ENCODE measurements around the gene NRARP. TPM values are rescaled to one million over a fixed set of nuclear protein-coding genes. Genes with fewer than 3 reads are reported as not detected.

Gene NRARP
- total RNA-seq, 1 donor from 2014 or later = 51.7 TPM

DNA sequence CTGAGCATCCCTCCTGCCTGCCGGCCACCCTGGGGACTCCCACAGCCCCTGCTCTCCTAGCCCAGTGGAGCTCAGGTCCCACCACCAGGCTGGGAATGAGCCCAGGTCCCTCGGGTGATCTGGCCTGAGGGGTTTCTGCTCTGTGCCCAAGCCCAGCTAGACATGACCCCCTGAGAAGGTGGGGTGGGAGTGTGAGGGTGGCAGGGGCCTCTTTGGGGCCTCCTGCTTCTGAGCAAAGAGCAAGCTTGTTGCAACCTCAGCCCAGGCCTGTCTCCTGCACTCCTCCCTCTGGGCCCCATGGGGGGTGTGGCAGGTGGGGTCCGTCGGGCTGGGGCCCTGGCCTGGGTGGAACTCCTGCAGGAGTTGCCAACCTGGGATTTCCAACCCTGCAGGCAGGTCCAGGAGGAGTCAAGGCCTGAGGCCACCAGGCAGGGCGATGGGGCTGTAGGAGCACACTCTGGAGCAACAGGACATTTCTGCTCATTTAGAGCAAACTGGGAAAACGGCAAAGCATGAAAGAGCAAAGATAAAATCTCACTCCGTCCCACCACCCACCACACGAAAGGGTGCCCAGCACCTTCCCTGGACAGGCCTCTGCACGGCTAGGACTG lies 11.4 kb upstream of the NRARP start:
- TF ChIP-seq, protein P1, sequence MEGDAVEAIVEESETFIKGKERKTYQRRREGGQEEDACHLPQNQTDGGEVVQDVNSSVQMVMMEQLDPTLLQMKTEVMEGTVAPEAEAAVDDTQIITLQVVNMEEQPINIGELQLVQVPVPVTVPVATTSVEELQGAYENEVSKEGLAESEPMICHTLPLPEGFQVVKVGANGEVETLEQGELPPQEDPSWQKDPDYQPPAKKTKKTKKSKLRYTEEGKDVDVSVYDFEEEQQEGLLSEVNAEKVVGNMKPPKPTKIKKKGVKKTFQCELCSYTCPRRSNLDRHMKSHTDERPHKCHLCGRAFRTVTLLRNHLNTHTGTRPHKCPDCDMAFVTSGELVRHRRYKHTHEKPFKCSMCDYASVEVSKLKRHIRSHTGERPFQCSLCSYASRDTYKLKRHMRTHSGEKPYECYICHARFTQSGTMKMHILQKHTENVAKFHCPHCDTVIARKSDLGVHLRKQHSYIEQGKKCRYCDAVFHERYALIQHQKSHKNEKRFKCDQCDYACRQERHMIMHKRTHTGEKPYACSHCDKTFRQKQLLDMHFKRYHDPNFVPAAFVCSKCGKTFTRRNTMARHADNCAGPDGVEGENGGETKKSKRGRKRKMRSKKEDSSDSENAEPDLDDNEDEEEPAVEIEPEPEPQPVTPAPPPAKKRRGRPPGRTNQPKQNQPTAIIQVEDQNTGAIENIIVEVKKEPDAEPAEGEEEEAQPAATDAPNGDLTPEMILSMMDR (IDR thresholded peaks at IDR 0.05) = no peak
- Histone ChIP-seq H3K36me3 (no peaks in the 10 kb centered on the region), H3K9me3 (no peaks in the 10 kb centered on the region), H3K27ac (no peak overlapping the region), H3K27me3 (peaks cover 16% of the 10 kb centered on the region), H3K4me3 (no peak overlapping the region), H3K4me1 (peaks cover 7 to 10% of the 10 kb centered on the region in 2 donors)
- intact Hi-C loops (cut with DNase I) = no loop called here
- DNase-seq (ENCODE audit: low spot score in 2 of 2) = peak in 1 of 2 donors; percentile 61

DNA sequence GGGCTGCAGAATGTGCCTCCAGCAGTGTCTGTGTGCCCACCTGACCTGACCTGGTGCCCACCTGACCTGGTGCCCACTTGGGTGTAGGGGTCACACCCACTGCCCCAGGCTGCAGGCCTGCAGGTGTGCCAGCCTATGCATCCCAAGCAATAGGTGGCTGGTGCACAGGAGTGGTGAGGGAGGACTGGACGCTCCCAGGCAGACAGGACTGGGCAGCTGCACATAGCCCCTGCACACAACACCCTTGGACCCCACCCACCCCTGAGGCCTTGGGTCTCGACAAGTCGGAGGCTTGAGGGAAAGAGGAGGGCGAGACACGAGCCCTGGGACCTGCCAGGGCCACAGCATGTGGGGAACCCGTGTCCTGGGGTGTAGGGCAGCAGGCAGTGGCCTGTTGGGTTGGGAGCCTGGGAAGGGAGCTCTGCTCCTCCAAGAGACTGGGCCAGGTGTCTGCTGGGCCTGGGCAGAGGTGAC lies 10.8 kb upstream of the NRARP start:
- H3K27ac ChIP-seq = no peak overlapping the region
- peaks cover 7 to 10% of the 10 kb centered on the region in 2 donors for H3K4me1 ChIP-seq
- peaks cover 10% of the 10 kb centered on the region for H3K27me3 ChIP-seq
- TF ChIP-seq, protein P1 (IDR thresholded peaks at IDR 0.05) = no peak
- H3K36me3 ChIP-seq = no peaks in the 10 kb centered on the region
- no peak overlapping the region for H3K4me3 ChIP-seq
- no peaks in the 10 kb centered on the region for H3K9me3 ChIP-seq
- DNase-seq (ENCODE audit: low spot score in 2 of 2) = no peak
- intact Hi-C loops (cut with DNase I) = no loop called here

DNA sequence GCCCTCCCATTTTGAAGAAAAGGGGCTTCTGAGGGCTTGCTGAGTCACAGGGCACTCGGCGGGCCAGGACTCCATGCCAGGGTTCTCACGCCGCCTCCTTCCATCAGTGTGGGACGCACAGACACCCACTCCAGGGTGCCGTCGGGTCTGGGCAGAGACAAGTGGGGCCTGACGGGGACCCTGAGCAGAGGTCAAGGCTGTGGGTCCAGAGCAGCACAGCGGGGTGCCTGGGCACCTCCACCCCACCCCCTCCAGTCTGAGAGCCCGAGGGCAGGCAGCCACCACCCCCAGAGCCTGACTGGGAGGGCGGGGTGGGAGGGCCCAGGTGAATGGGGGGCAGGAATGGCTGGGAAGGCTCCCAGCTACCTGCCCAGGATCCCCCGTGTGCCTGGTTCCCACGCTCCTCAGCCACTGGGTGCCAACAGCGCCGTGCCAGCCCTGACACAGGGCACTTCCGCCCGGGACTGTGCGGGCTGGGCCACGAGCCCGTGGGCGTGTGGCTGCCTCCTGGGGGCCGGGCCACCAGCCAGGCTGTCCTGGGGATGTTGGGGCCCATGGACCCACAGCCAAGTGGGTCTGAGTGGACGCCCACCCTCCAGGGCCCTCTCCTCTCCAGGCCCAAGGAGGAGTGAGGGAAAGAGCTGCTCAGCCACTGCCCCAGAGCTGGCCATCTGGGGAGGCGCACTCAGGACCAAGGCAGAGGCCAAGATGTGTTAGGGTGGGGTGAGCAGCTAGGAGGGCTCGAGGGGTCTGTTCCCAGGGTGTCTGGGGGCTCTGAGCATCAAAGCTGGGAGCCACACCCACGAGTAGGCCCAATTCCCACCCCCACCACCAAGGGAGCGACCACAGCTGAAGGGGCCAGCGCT lies 10.1 kb upstream of the NRARP start:
- Histone ChIP-seq H3K4me3 (no peak overlapping the region), H3K27me3 (peaks cover 8% of the 10 kb centered on the region), H3K27ac (no peak overlapping the region), H3K36me3 (no peaks in the 10 kb centered on the region), H3K4me1 (peaks cover 7 to 10% of the 10 kb centered on the region in 2 donors), H3K9me3 (no peaks in the 10 kb centered on the region)
- peak in 1 of 2 donors; percentile 54 for DNase-seq (ENCODE audit: low spot score in 2 of 2)
- intact Hi-C loops (cut with DNase I) = no loop called here
- TF ChIP-seq, protein P1 (IDR thresholded peaks at IDR 0.05) = no peak

DNA sequence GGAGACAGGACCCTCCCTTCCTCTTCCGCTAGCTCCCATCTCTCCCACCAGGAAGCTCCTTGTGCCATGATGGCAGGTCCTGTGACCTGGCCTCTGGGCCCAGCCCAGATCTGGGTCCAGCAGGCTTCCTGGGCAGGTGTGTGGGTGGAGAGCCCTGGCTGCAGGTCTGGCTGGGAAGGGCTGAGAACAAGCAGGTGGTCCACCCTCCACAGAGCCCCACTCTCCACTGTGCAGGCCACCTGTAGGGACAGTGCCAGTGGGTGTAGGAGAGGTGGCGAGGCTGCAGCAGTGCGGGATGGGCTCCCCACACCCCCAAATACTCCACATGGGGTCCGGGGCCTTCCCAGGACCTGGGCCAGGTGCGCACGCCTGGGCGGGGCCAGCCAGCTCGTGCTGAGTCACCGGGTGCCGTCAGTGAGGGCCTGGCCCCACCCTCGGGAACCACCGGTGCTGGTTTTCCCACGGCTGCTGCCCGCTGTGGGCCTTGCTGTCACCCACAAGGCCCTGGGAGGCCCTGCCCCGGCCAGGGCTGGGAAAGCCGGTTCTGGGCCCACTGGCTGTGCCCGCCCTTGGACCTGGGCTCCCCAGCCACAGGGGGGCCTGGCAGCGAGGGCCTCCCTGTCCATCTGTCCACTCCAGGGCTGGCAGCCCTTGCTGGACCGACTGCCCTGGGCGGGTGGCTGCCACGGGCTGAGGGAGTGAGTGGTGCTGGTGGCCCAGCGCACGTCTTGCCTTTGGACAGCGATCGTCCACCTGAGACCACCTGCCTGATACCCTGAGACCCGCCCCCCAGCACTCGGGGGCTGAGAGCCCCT lies 9.3 kb upstream of the NRARP start:
- H3K4me1 ChIP-seq = peaks cover 6% of the 10 kb centered on the region in 2 donors
- H3K36me3 ChIP-seq = no peaks in the 10 kb centered on the region
- no peak overlapping the region for H3K4me3 ChIP-seq
- H3K27ac ChIP-seq = no peak overlapping the region
- DNase-seq (ENCODE audit: low spot score in 2 of 2) = peak in 1 of 2 donors; percentile 62
- H3K27me3 ChIP-seq = peaks cover 8% of the 10 kb centered on the region
- intact Hi-C loops (cut with DNase I) = no loop called here
- TF ChIP-seq, protein P1 (IDR thresholded peaks at IDR 0.05) = no peak
- H3K9me3 ChIP-seq = no peaks in the 10 kb centered on the region

DNA sequence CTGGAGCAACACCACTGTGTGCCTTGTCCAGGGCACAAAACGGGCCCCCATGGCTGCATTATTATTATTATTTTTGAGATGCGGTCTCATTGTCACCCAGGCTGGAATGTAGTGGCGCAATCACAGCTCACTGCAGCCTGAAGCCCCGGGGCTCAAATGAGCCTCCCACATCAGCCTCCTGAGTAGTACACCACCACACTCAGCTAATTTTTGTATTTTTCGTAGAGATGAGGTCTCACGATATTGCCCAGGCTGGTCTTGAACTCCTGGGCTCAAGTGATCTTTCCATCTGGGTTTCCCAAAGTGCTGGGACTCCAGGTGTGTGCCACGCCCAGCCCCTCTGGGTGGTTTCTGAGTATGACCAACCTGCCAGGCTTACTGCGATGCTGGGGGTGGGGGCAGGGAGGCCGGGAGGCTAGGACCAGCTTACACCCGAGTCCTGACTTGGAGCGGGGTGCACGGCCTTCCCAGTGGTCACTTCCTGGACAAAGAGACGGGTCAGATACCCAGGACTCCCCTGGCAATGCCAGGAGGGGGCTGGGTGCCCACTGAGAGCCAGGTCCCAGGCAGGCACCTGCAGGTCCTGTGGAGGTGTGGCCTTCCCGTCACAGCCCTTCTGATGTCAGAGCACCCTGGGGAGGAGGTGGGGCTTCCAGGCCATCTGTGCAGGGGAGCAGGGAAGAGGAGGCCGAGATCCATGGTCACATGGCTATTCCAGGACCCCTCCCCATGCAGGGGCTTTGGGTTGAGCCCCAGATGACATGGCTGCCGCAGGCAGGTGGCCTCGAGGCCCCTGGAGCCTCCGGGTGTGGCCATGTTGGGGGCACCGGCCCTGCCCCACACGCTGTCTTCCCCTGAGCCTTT lies 8.3 kb upstream of the NRARP start:
- TF ChIP-seq, protein P1 (IDR thresholded peaks at IDR 0.05) = no peak
- H3K9me3 ChIP-seq = no peaks in the 10 kb centered on the region
- no peak for DNase-seq (ENCODE audit: low spot score in 2 of 2)
- no peak overlapping the region for H3K27ac ChIP-seq
- no peak overlapping the region for H3K4me3 ChIP-seq
- H3K36me3 ChIP-seq = no peaks in the 10 kb centered on the region
- intact Hi-C loops (cut with DNase I) = no loop called here
- H3K27me3 ChIP-seq = no peaks in the 10 kb centered on the region
- peaks cover 7 to 8% of the 10 kb centered on the region in 2 donors for H3K4me1 ChIP-seq

Measured in ascending aorta (tissue), 2 donors.